Stimulated activated CD4-positive, alpha-beta T cell treated with anti-CD3 and anti-CD28 coated beads, Interleukin-4, amount 100 ng/mL, for 1 hour (primary cell): Measurements from ENCODE around the gene CSNK2A3.
"Not testable (repeated sequence)": the region's sequence is repeated elsewhere in the genome, so short reads cannot be mapped to it uniquely, and the experiment has no call there.

Experiments used
- DNase-seq: peaks from one replicate; pipeline ENCODE4 v3.0.0-alpha.2; 2020

CSNK2A3 gene

DNA sequence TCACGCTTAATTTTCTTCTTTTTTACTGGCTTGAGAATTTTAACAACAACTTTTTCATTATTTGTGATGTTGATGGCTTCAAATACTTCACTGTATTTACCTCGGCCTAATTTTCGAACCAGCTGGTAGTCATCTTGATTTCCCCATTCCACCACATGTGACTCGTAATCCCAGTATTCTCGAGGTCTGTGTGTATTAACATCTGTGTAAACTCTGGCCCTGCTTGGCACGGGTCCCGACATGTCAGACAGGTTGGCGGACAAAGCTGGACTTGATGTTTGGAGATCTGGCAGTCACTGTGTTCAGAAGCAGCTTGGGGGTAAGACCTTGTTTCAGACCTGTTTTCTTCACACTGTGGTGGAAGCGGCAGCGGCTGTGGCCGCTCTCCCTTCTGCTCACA, at the start of gene CSNK2A3:
Gene CSNK2A3, minus strand, starts transcription at position 373 of the 400 bp plus-strand sequence. Its CDS starts 131 bp downstream, at position 242.
- not testable (repeated sequence) for DNase-seq

DNA sequence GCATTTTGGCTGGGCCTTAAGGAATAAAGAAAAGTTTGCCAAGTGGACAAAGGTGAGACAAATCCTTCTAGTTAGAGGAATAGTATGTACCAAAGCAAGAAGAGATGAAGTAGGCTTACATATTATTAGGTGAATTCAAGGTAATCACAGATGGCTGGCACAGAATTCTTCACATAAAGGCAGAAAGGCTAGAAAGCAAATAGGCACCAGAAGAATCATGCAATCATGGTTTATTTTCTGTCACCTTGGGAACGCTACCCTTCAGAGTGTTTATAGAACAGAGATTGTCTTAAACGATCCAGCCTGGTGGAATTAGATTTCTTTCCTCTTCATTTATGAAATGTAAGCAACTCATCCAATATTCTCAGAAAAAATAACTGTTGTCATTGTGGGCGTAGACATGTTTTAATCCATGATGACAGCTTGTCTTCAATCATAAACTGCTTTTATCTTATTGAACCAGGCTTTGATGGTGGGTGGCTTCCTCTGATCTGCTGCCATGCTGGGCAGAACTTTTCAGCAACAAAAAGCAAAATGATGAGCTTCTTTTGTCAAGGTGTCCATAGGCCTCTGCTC, 49.0 kb upstream of the CSNK2A3 start:
- no peak for DNase-seq

DNA sequence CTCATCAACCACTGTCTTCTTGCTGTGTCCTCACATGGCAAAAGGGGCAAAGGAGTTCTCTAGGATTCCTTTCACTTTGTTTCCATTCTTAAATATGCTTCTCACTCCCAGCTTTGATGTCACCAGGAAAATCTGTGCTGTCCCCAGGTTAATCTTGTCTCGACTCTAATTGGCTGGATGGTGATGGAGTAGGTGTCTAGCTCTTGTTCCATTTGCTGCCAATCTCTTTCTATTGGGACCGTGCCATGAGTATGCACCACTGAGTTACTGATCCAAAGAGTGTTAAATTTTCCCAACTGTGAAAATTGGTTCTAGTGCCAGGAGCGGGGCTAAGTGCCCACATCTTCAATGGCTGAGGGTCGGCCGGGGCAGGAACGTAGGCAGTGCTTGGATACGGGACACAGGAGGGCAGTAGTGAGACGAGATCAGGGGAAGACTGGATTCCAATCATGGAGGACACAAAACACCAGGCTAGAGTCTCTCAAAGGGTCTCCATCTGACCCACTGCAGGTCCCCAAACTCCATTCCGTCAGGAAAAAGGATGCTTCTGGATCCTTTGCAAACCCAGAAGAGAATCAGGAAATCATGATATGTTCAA, 47.7 kb upstream of the CSNK2A3 start:
- DNase-seq: no peak

DNA sequence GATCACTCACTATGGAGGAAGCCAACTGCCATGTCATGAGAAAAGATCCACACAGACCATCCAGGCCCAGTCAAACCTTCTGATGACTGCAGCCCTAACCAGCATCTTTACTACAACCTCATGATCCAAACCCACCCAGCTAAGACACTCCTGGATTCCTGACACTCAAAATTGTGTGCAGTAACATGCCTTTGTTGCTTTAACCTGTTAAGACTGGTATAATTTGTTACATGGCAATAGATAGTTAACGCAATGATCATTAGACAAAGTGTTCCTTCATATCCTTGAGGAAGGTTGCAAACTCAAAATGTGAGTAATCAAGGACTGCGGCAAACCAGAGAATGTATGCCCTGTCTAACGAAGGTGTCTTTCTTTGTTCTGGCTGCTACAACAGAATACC, 47.1 kb upstream of the CSNK2A3 start:
- no peak for DNase-seq

DNA sequence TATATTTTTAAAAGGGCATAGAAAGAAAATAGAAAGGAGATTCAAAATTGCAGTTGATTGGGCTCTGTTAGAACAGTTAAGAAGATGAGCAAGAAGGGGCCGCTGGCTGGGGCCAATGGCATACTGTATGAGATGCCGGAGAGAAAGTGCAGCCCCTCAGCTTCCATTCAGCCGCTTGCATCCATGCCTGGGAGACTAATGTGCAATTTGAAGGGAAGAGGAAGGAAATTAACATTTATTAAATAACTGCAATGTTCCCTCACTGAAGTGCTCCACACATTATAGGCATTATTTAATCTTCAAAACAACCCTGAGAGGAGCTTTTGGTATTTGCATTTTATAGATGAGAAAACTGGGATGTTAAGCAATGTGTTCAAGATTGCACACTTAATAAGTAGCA, 44.7 kb upstream of the CSNK2A3 start:
- no peak for DNase-seq

DNA sequence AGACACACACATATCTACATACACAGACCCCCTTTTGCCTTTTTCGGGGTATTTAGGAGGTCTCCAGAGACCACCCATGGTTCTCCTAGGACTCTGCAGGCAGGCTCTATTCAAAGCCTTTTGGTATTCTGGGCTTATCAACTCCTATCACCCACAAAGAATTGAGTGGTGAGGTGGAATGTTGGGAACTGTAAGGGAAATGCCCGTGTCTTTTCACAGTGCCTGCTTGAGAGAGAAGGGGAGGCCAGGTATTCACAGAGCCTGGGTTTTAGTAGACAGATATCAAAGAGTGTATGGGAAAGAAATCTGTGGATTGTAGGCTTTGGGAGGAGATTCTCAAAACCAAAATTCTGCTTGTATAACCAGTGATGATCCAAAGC, 44.0 kb upstream of the CSNK2A3 start:
- no peak for DNase-seq

DNA sequence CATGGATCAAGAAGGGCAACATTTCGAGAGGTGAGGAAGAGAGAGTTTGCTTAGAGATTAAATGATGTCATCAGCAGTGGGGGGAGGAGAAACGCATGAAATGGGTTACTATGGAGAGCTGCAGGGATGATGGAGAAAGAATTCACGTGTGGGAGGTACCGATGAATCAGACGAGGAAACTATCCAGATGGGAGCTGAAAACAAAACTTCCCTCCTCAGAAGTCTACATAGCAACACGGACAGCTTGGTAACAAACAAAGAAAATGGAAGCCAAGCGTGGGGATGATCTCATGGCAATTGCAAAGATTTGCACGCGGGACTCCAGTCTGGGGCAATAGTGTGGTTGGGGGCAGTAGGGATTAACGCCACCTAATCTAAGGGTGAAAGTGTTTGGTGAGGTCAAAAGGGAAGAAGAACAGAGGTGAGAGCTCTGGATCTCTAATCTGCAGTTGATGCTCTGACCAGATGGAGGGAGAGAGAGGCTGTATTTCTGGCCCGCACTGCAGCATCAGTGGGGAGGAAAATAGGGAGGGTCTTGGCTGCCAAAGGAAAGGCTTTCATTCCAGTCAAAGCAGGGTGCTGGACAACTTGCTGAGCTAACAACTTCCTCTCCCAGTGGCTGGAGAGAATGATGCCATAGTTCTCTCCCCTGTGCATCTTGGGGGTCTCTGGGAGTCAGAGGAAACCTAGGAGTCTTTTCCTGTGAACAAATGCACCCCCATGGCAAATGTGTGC, 43.4 kb upstream of the CSNK2A3 start:
- no peak for DNase-seq

DNA sequence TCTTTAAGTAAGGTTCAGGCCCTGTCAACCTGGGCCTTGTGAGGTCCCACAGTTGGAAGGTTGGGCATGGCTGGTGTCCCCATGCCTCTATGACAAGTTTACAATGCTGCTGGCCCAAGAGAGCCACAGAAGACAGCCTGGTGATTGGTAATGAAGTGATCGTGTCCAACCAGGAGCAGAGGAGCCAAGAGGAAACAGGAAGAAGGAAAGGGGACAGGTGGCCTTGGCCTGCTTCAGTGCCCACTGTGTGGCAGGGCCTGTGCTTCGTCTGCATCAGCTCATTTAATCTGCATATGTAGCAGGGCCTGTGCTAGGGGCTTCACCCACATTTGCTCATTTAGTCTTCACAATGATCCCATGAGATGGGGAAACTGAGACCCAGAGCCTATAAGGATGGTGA, 42.1 kb upstream of the CSNK2A3 start:
- DNase-seq: no peak

DNA sequence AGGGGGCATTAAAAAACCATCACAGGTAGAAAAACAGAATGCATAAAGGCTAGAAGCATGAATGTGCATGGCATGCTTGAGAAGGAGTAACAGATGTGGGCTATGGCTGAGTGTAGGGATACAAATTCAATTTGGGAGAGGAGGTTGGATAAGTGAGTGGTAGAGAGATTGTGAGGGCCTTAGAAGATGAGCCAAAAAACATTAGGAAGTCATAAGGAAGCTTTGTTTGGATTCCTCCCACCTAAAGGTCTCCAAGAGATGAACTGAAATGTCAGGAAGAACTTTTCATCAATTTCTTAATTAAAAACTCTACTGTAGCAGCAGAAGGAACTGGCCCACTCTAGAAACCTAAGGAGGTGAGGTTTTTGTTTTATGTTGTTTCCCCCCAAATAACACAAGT, 41.2 kb upstream of the CSNK2A3 start:
- no peak for DNase-seq

DNA sequence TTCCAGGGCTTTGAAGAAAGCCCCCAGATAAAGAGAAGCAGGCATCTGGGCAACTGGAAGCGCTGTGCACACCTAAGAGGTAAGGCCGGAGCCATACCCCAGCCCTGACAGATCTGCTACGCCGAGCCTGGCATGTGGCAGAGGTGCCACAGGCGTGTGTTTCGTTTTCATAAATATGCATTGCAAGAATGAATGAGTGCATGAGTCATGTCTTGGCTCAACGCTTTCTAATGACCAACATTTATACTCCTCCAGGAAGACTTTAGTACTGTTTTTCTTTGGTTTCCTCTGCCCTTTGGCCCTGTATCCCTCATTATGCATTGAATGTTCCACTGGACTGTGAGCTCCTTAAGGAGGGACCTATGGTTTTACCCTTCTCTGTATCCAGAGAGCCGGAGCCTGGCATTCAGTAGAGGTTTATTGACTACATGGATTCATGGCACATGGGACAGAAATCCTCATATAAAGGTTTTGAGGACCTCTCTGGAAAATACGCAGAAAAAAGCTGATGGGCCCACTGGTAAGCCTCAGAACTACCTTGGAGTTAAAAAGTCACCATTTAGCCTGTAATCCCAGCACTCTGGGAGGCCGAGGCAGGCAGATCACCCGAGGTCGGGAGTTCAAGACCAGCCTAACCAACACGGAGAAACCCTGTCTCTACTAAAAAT, 38.9 kb upstream of the CSNK2A3 start:
- DNase-seq: no peak

DNA sequence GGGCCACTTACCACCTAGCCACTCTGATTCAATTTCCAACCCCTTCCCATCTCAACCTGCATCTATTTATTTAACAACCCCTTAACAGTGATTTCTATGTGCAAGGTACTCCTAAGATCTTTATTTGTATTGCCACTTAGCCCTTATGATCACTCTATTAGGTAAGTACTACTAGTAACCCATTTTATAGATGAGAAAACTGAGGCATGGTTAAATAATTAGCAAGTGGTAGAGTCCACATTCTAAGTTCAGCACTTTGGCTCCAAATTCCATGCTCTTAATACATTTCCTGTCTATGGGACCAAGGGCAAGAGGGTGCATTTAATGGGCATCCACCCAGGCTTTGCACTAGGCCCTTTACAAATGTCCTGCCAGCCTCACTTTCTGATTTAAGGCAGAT, 38.1 kb upstream of the CSNK2A3 start:
- no peak for DNase-seq

DNA sequence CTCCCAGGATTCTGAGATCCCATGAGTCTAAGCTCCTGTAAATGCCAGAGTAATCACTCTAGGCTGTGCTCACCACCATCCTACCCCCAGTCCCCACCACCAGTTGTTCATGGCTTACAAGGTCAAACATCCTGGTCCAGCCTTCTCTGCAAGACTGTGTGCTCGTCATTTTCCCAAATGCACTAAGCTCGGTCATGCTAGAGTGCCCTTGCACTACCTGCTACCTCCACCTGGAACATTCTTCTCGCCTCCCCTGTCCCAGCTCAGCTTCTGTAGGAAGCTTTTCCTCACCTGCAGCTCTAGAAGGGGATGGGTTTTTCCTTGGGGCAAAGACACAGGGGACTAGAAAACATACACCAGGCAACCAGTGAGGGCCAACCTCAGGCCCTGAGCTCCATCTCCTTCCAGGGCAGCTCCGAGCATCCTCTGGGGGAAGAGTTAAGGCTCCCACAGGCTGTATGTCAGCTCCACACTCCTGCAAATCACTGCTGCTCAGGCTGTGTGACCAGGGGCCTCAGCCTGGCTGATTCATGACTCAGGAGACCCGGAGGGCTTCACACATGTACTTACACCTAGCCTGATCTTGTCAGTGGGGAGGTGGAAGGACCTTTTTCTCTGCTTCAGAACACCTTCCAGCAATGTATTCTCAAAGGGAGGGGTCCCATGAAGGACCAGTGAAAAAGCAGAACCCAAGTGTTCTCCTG, 37.2 kb upstream of the CSNK2A3 start:
- no peak for DNase-seq

DNA sequence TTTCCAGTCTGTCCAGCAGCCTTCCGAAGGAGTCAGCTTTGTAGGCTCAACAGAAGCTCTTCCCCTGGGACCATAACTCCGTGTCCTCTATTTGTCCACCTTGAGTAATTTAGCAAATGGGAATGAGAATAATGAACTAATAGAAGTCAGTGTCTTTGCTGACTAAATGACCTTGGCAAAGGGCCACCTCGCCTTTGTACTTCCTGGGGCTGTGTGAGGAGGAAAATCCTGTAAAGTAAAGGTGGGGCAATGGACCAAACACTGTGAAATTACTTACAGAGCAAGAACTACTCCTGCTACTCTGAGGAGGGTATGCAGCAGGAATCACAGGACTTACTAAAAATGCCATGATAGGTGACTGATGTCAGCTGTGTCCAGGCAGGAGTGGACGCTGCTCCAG, 36.2 kb upstream of the CSNK2A3 start:
- DNase-seq: no peak

DNA sequence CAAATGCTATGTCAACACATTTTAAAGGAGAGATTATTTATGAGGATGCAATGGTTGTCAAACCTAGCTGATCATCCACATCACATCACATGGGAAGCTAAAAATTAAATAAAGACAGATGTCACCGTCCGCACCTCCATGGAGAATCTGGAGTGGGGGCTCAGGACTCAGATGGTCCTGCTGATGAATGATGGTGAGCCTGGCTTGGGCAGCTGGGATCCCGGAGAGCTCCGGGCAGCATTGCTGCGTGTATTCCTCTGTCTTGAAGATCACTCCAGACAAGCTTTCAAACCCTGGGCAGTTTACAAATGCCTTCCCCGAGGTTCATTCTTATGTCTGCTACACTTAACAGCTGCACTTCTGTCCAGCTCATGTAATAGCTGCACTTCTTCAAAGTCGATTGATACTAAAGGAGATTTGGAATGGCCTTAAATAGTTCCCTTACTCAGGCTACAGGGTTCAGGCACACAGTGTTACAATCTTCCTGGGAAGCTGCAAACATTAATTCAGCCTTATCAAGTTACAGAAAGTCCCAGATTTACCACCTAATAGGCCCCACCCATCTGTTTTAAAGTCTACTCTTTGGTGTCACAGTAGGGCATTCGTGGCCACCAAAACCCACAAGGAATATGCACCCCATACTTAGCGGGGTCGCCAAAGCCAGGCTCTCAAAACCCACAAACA, 34.7 kb upstream of the CSNK2A3 start:
- no peak for DNase-seq

DNA sequence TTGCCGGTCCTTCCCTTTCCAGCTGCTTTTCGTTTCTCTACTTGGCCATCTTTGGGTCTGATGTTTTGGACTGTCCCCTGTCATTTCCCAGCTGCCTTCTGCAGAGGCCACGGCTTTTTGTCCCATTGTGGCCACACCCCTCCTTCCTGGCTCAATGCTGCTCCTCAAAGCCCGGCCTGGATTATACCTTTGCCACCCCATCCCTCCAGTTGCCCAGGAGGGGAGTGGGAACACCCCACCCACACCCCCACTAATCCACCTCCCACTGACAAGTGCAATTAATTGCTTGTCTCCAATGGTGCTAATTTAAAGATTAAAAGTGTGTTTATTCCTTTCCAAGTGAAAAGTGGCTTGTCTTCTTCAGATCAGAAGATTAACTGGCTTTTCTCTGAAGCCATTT, 34.2 kb upstream of the CSNK2A3 start:
- no peak for DNase-seq

DNA sequence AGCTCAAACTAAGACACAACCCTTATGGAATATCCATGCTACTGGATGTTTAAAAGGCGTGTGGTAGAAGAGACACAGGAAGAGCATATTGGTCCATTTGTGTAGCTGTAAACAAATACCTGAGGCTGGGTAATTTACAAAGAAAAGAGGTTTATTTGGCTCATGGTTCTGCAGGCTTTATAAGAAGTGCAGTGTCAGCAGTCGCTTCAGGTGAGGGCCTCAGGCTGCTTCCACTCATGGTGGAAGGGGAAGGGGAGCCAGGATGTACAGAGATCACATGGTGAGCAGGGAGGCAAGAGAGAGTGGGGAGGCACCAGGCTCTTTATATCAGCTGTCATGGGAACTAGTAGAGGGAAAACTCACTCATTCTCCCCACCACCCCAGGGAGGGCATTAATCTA, 31.8 kb upstream of the CSNK2A3 start:
- DNase-seq: no peak

DNA sequence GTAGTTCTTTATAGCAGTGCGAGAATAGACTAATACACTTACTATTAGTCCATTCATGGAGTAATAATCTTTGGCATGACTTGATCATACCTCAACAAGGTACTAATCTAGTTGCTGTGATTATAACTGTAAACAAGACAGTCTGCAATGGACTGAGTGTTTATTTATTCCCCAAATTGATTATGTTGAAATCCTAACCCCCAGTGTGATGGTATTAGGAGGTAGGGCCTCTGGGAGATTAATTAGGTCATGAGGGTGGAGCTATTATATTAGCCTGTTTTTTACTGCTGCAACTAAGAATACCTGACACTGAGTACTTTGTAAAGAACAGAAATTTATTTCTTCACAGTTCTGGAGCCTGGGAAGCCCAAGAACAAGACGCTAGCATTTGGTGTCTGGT, 30.9 kb upstream of the CSNK2A3 start:
- no peak for DNase-seq

DNA sequence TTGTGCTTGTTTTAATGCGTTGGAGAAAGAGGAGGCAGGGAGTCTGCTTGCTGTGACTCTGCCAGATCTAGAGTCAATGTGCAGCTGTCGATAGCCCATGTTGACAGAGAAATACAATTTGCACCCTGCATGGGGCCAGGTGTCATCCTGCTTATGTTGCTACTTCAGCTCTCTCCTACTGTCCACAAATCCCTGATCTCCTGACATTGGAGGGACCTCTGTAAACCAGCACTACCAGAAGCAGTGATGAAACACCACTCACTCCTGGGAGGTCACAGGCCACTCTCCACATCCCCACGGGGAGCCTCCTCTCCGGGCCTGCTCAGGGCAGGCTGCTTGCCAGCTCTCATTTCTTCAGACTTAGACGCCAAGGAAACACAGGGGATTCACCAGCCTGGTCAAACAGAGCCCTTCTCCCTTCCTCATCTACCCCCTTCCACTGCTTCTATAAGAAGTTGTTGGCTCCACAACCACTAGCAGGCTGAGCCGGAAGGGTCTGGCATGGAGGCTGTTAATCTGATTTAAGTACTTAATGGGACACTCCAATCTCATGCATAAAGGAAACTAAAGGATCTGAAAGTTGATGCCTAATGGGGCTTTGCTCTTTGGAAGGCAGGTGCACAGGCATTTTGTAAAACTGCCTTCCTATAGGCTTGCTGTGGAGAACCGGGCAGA, 29.9 kb upstream of the CSNK2A3 start:
- no peak for DNase-seq

DNA sequence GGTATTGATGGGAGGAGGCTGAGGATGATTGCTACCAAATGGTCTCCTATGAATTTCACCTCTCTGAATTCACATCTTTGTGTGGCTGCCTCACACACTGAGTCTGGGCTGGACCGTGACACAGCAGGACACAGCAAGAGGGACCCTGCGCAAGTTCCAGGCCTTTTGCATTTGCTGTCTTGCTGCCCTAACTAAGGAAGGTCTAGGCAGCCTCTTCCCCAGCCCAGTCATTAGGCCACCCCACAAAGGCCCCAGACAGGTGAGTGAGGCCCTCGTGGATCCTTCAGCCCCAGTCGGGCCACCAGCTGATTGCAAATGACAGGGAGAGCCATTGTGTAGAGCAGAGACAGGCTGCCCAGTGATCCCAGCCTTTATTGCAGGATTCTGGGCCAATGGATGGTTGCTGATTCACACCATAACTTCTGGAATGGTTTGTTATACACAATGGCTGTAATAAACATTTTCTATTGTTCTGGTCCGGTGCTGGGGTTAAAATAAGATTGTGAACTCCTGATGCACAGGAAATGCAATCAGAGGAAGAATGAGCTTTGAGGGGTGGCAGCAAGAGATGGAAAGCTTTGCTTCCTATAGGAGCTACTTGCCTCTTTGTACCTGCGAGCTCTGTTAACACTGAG, 28.5 kb upstream of the CSNK2A3 start:
- DNase-seq: no peak

DNA sequence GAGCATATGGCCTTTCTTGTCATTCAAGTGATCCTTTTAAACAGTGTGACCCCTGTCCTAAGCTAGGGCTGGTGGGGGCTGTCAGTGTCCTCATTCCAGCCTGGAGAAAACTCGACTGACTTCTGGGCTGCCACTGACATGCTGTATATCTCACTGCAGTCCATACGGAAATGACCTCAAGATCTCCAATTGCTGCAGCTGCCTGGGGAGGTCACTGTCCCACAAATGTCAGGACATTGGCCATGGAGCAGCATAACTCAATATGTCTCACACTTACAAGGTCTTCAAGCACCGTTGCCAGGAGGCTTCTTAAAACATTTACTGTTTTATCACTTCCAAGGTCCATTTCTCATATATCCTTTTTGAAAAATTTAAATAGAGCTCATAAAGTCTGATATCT, 27.8 kb upstream of the CSNK2A3 start:
- no peak for DNase-seq

DNA sequence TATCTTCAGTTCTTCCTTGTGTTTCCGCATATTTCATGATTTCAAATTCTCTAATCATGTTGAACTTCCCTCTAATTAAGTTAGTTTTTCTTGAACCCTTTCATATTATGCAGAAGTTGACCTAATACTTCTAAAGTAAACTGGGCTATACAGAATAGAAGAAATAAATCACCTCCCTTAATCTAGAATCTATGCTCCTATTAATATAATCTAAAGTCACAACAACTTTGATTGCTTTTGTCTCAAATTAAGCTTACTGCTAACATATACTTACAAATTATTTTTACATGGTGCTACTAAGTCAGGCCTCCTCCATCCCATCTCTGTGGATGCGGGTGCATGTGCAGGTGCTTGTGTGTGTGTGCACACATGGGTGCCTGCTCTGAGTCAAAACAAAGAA, 27.3 kb upstream of the CSNK2A3 start:
- DNase-seq: no peak

DNA sequence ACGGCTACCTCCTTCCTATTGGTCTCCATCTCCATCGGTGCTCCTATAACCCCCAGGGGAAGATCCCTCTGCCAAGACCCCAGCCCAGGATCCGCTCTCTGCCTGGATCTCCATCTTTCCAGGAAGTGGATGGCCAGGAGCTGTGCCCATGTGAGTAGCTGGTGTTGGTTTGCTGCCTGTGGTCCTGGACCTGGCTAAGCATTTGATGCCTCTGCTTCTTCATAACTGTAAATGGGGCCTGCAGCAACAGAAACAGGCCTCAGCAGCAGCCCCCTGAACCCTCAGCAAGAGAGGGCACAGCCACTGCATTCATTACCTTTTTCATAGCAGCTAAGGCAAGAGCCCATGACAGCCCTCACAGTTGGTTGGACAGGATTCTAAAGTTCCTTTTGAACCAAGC, 26.6 kb upstream of the CSNK2A3 start:
- DNase-seq: no peak
